SKM-1 (cell line): ENCODE measurements around the gene OSCAR.
A peak's percentile ranks its signal among the peaks of the same experiment; 100 is the strongest.

Experiments
- DNase-seq: peaks from one replicate; lab custom pipeline; 2025; ENCODE audit not compliant: unreplicated experiment; lab: John Stamatoyannopoulos, UW

The OSCAR gene

DNA sequence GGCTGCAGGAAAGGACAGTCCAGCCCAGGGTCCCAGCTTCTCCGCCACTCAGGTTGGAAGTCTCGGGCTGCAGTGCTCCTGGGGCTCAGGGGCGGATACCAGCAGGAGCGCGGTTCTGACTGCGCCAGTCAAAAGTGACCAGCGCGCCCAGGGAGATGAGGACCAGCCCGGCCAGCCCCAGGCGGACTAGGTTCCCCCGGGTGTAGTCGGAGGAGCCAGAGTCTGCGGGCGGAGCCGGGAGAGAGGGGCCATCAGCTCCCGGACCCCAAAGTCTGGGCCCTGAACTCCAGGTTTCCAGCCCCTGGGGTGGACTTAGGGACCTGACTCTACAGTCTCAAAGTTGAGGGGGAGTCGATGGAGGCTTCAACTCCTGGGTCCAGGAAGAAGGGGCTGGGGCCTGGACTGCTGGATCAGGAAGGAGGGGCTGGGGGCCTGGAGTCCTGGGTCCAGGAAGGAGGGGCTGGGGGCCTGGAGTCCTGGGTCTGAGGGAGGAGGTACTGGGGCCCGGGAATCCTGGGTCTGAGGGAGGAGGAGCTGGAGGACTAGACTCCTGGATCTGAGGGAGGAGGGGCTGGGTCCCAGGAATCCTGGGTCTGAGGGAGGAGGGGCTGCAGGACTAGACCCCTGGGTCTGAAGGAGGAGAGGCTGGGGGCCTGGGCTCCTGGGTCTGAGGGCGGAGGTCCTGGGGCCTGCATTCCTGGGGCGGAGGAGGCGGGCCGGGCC is 5.3 kb downstream of the OSCAR start:
- DNase-seq: no peak

GRCh38 chr19:54094426-54095000 is 6.1 kb downstream of the OSCAR start:
- no peak for DNase-seq

GRCh38 chr19:54084410-54084809 is 16.2 kb downstream of the OSCAR start:
- DNase-seq: no peak

DNA sequence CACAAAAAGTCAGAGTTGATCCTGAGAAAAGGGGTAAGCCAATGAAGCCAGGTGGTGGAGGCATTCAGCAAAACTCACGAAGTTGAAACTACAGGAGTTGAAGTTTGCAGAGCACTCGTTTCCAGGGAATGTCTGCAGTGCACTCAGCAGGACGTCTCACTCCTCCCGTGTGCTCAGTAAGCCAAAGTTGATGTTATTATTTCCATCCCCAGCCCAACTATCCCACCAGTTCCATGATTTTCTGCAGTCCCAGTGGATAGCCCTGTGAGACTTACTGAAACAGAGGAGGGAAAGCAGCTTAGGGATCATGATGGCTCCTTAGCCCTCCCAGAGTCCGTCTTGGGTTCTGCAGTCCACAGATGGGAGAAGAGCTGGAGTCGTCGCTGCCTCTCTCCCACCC is 19.6 kb downstream of the OSCAR start, which contains the start of gene TARM1:
TSS of gene TARM1 (minus strand) at position 334 of the 400 bp plus-strand sequence. CDS start at position 309, 25 bp downstream.
- no peak for DNase-seq

DNA sequence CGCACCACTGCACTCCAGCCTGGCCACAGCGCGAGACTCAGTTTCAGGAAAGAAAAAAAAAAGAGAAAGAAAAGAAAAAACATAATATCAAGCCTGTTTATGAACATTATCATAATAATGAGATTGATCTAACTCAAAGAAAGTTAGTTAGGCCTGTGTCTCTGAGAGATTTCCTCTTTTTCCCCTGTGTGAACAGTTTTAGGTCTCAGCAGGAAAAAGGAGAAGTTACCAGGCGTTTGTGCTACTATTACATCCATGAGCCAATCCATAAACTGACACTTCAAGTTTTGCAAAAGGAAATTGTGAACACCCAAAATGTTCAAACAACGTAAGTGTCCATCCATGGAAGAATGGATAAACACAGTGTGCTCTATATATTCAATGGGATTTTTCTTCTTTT is 23.3 kb downstream of the OSCAR start:
- DNase-seq: peak; percentile 47

- no peak for DNase-seq
These were observed 25.8 kb downstream of the OSCAR start for GRCh38 chr19:54074851-54075250.

- DNase-seq: no peak
These were observed 26.8 kb downstream of the OSCAR start for GRCh38 chr19:54073829-54074228.

DNA sequence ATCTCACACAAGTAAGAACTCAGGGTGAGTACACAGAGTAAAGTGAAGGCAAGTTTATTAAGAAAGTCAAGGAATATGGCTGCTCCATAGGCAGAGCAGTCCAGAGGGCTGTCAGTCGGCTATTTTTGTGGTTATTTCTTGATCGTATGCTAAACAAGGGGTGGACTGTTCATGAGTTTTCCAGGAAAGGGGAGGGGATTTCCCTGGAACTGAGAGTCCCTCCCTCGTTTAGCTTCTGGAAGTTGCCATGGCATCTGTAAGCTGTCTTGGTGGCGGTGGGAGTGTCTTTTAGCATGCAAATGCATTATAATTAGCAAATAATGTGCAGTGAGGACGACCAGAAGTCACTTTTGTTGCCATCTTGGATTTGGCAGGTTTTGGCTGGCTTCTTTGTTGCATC is 31.1 kb downstream of the OSCAR start:
- DNase-seq: no peak

DNA sequence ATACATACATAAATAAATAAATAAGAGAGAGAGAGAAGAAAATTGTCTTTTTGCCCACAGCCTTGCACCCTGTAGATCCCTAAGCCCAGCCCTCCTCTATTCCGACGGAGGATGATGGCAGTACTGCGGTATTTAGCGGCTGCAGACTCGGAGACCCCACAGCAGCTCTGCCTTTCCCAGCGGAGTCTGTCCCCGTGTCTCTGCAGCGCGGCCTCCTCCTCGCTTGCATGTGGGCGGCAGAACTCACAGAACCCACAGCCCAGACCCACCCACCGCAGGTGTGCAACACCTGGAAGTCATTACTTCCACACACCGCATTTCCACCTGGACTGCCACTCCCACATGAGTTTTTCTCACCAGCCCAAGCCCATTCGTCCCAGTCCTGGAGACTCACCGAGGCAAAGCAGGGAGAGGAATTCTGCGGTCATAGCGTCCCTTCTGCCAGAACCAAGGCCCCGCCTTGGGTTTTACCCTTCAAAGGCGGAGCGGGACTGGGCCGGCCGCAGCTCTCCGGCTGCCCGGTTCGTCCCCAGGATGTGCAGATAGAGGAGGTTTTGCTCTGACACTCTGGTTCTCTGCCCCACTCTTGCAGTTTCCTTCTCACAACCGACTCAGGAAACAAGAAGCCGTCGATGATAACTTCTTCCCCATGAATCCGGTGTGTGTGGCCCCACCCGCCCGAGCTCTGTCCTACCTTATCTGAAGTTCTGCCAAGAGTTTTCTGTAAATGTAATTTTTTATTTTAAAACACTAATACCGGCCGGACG is 37.1 kb downstream of the OSCAR start, which contains the start of gene VSTM1:
TSS of gene VSTM1 (minus strand) at position 548 of the 767 bp plus-strand sequence. CDS start at position 428, 120 bp downstream.
- no peak for DNase-seq

DNA sequence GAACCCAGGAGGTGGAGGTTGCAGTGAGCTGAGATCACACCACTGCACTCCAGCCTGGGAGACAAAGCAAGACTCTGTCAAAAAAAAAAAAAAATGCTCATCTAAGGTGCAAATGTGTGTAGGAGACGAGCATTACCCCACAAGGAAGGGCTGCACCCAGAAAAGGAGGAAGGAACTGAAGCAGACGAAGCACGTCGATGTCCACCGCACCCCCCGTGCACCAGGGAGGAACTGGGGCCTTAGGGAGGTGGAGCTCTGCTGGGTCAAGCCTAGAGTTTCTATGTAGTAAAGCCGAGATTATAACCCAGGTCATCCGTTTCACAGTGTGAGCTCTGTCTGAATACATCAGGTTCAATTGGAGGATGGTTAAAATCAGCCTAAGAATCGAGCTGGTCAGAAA is 38.0 kb downstream of the OSCAR start:
- peak; percentile 54 for DNase-seq

DNA sequence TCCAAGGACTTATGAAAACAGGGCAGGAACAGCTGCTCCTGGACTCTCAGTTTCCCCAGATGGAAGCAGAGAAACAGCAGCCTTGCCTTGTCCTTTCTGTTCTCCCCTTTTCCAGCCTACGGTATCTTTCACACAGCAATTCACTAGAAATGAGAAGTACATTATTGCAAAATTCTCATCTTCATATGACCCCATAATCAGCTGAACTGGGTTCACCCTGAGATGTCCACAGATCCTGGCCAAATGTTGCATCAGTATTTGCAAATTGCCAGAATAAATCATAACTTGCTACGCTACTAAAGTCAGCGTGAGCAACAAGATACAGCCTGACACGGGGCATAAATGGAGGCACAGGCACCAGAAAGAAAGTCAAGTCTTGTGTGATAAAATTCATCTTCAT is 53.0 kb downstream of the OSCAR start:
- DNase-seq: no peak

GRCh38 chr19:54045771-54046170 is 54.8 kb downstream of the OSCAR start:
- no peak for DNase-seq
